ENCODE results near the gene GRM5.
A peak's percentile ranks its signal among the peaks of the same experiment; 100 is the strongest.
"Not testable (repeated sequence)": the region's sequence is repeated elsewhere in the genome, so short reads cannot be mapped to it uniquely, and the experiment has no call there.

Gene GRM5

GRCh38 chr11:88909500-88909899 is 156.3 kb downstream of the GRM5 start:
- Histone ChIP-seq H3K27ac (ENCODE audit: low read depth, low read length, poor library complexity, severe bottlenecking) (no peak overlapping the region), H3K9me2 (ENCODE audit: low read depth, low read length) (no peaks in the 10 kb centered on the region), H3K4me1 (ENCODE audit: insufficient read depth, low read length, severe bottlenecking) (no peaks in the 10 kb centered on the region), H3K4me2 (ENCODE audit: low read length) (no peak overlapping the region), H3K36me3 (ENCODE audit: insufficient read depth, low read length) (no peaks in the 10 kb centered on the region), H3K9ac (ENCODE audit: low read length) (no peak overlapping the region), H3K27me3 (ENCODE audit: insufficient read depth, low read length) (no peaks in the 10 kb centered on the region), H4K20me1 (ENCODE audit: insufficient read depth, low read length) (no peaks in the 10 kb centered on the region), H3F3A (ENCODE audit: insufficient read depth, low read length) (no peaks in the 10 kb centered on the region), H2AFZ (ENCODE audit: low read length) (no peak overlapping the region), H3K4me3 (ENCODE audit: low read depth, low read length, poor library complexity, severe bottlenecking) (no peak overlapping the region), H3K9me3 (ENCODE audit: low read length) (no peaks in the 10 kb centered on the region), H3K79me2 (ENCODE audit: insufficient read depth, low read length) (no peaks in the 10 kb centered on the region)
- TF ChIP-seq CTCF (IDR thresholded peaks at IDR 0.05; ENCODE audit: low read length): no peak
- no peak for TF ChIP-seq EZH2 (IDR thresholded peaks at IDR 0.05; ENCODE audit: borderline replicate concordance, low read length)

- H3K27me3 ChIP-seq (ENCODE audit: insufficient read depth, low read length): not testable (repeated sequence)
Observed at GRCh38 chr11:88901436-88901835, 164.3 kb downstream of the GRM5 start.

GRCh38 chr11:88888855-88889254 is 176.9 kb downstream of the GRM5 start:
- H3K4me3 ChIP-seq (ENCODE audit: low read depth, low read length, poor library complexity, severe bottlenecking); H3K9ac ChIP-seq (ENCODE audit: low read length); H3K27ac ChIP-seq (ENCODE audit: low read depth, low read length, poor library complexity, severe bottlenecking); H3K36me3 ChIP-seq (ENCODE audit: insufficient read depth, low read length); H3F3A ChIP-seq (ENCODE audit: insufficient read depth, low read length); H3K4me2 ChIP-seq (ENCODE audit: low read length); H3K79me2 ChIP-seq (ENCODE audit: insufficient read depth, low read length); H2AFZ ChIP-seq (ENCODE audit: low read length); H3K9me3 ChIP-seq (ENCODE audit: low read length); H3K27me3 ChIP-seq (ENCODE audit: insufficient read depth, low read length); H3K4me1 ChIP-seq (ENCODE audit: insufficient read depth, low read length, severe bottlenecking); H3K9me2 ChIP-seq (ENCODE audit: low read depth, low read length); H4K20me1 ChIP-seq (ENCODE audit: insufficient read depth, low read length): not testable (repeated sequence)

More at GRCh38 chr11:88901436-88901835, 164.3 kb downstream of the GRM5 start:
- H3K79me2 ChIP-seq (ENCODE audit: insufficient read depth, low read length); H3F3A ChIP-seq (ENCODE audit: insufficient read depth, low read length); H2AFZ ChIP-seq (ENCODE audit: low read length); H3K4me1 ChIP-seq (ENCODE audit: insufficient read depth, low read length, severe bottlenecking); H3K27ac ChIP-seq (ENCODE audit: low read depth, low read length, poor library complexity, severe bottlenecking); H3K9me3 ChIP-seq (ENCODE audit: low read length); H3K9me2 ChIP-seq (ENCODE audit: low read depth, low read length); H3K9ac ChIP-seq (ENCODE audit: low read length); H3K4me2 ChIP-seq (ENCODE audit: low read length); H3K4me3 ChIP-seq (ENCODE audit: low read depth, low read length, poor library complexity, severe bottlenecking); H3K36me3 ChIP-seq (ENCODE audit: insufficient read depth, low read length); H4K20me1 ChIP-seq (ENCODE audit: insufficient read depth, low read length): not testable (repeated sequence)

GRCh38 chr11:88886796-88887195 is 179.0 kb downstream of the GRM5 start:
- Histone ChIP-seq H2AFZ (ENCODE audit: low read length) (no peak overlapping the region), H3K4me3 (ENCODE audit: low read depth, low read length, poor library complexity, severe bottlenecking) (no peak overlapping the region), H3K36me3 (ENCODE audit: insufficient read depth, low read length) (no peaks in the 10 kb centered on the region), H3K4me1 (ENCODE audit: insufficient read depth, low read length, severe bottlenecking) (no peaks in the 10 kb centered on the region), H3K9me3 (ENCODE audit: low read length) (no peaks in the 10 kb centered on the region), H3K9me2 (ENCODE audit: low read depth, low read length) (no peaks in the 10 kb centered on the region), H3K27me3 (ENCODE audit: insufficient read depth, low read length) (no peaks in the 10 kb centered on the region), H3K27ac (ENCODE audit: low read depth, low read length, poor library complexity, severe bottlenecking) (no peak overlapping the region), H3F3A (ENCODE audit: insufficient read depth, low read length) (no peaks in the 10 kb centered on the region), H3K9ac (ENCODE audit: low read length) (no peak overlapping the region), H4K20me1 (ENCODE audit: insufficient read depth, low read length) (no peaks in the 10 kb centered on the region), H3K79me2 (ENCODE audit: insufficient read depth, low read length) (no peaks in the 10 kb centered on the region), H3K4me2 (ENCODE audit: low read length) (no peak overlapping the region)
- peak; percentile 74; the same call in 1 of the 2 replicates for TF ChIP-seq CTCF (IDR thresholded peaks at IDR 0.05; ENCODE audit: low read length)
- TF ChIP-seq EZH2 (IDR thresholded peaks at IDR 0.05; ENCODE audit: borderline replicate concordance, low read length): no peak

GRCh38 chr11:88882800-88883199 is 183.0 kb downstream of the GRM5 start:
- H2AFZ ChIP-seq (ENCODE audit: low read length); H3K79me2 ChIP-seq (ENCODE audit: insufficient read depth, low read length); H3K4me2 ChIP-seq (ENCODE audit: low read length); H3K9me3 ChIP-seq (ENCODE audit: low read length); H3K27ac ChIP-seq (ENCODE audit: low read depth, low read length, poor library complexity, severe bottlenecking); H3K9me2 ChIP-seq (ENCODE audit: low read depth, low read length); H3F3A ChIP-seq (ENCODE audit: insufficient read depth, low read length); H3K4me3 ChIP-seq (ENCODE audit: low read depth, low read length, poor library complexity, severe bottlenecking); H3K36me3 ChIP-seq (ENCODE audit: insufficient read depth, low read length); H3K27me3 ChIP-seq (ENCODE audit: insufficient read depth, low read length); H3K4me1 ChIP-seq (ENCODE audit: insufficient read depth, low read length, severe bottlenecking); H3K9ac ChIP-seq (ENCODE audit: low read length); H4K20me1 ChIP-seq (ENCODE audit: insufficient read depth, low read length): not testable (repeated sequence)
